Activated CD8-positive, alpha-beta T cell treated with anti-CD3 and anti-CD28 coated beads for 36 hours (primary cell): ENCODE results near the gene ALMS1. TPM values are rescaled to one million over a fixed set of nuclear protein-coding genes. Genes with fewer than 3 reads are reported as not detected.

Source experiments
- ATAC-seq: fragments of 200-7000 bp; cut with Tn5 transposase; one replicate; pipeline ENCODE4 v1.10.0; 2021; ENCODE audit warnings: mild to moderate bottlenecking, moderate library complexity
- CTCF ChIA-PET: fragments of 350-600 bp; sonication (Branson Sonifier 250); formaldehyde crosslinking; loops from one replicate; lab custom pipeline; 2021; ENCODE audit warnings: antibody characterized with exemption; lab: Charles Lee
- POLR2A ChIA-PET: fragments of 350-600 bp; sonication (Branson Sonifier 250); formaldehyde crosslinking; loops from one replicate; lab custom pipeline; 2021; ENCODE audit warnings: antibody characterized with exemption; lab: Charles Lee
- DNase-seq: peaks from one replicate; pipeline ENCODE4 v3.0.0-alpha.2; 2020
- H3K27ac Mint-ChIP-seq: one replicate; pipeline ENCODE4 v1.8.0; 2021; ENCODE audit warnings: mild to moderate bottlenecking, mixed read lengths
- H3K27me3 Mint-ChIP-seq: one replicate; pipeline ENCODE4 v1.8.0; 2021; ENCODE audit warnings: mixed read lengths
- H3K36me3 Mint-ChIP-seq: one replicate; pipeline ENCODE4 v1.8.0; 2021; ENCODE audit warnings: low read depth, mixed read lengths
- H3K4me1 Mint-ChIP-seq: one replicate; pipeline ENCODE4 v1.8.0; 2021; ENCODE audit warnings: low read depth, mixed read lengths
- H3K4me3 Mint-ChIP-seq: one replicate; pipeline ENCODE4 v1.8.0; 2021; ENCODE audit warnings: mild to moderate bottlenecking, moderate library complexity, mixed read lengths
- H3K9me3 Mint-ChIP-seq: one replicate; pipeline ENCODE4 v1.8.0; 2021; ENCODE audit warnings: mixed read lengths
- intact Hi-C: fragments of 100-400 bp; cut with micrococcal nuclease; formaldehyde crosslinking; loops from one replicate; pipeline ENCODE4 v1.10.0; 2022
- total RNA-seq, 2 experiments: library from RNA; stranded (reverse); gene quantifications; one replicate each; pipeline ENCODE4 v1.2.3, GENCODE V29; 2021
- TF ChIP-seq, protein P1 (sequence below): fragments of 200-600 bp; IDR thresholded peaks from one replicate; pipeline ENCODE4 v1.8.0; 2022; ENCODE audit warnings: antibody characterized with exemption, mild to moderate bottlenecking

Gene ALMS1
- total RNA-seq, 2 experiments from 2014 or later: 18.1 to 20.3 TPM

DNA sequence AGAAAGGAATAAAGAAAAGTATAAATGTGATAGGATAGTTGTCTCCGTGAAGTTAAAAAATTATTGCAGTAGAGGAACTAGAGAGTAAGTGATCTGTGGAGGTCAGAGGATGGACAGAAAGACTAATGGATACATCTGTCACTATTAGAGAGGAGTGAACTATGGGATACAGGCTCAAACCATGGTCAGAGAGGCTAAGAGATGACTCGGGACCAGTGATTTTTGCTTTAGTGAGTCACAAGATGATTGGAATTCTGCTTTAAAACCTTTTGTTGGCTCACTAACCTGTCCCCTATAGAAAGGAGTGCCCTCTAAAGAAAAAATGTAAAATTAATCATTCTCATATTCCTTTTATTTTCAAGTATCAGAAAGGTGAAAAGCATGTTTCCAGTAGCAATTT lies 30.3 kb downstream of the ALMS1 start:
- Mint-ChIP-seq H3K36me3 (peaks cover 5% of the 10 kb centered on the region), H3K4me1 (peaks cover 6% of the 10 kb centered on the region), H3K27ac (no peak overlapping the region), H3K27me3 (no peaks in the 10 kb centered on the region), H3K9me3 (no peaks in the 10 kb centered on the region), H3K4me3 (no peak overlapping the region)
- TF ChIP-seq, protein P1, sequence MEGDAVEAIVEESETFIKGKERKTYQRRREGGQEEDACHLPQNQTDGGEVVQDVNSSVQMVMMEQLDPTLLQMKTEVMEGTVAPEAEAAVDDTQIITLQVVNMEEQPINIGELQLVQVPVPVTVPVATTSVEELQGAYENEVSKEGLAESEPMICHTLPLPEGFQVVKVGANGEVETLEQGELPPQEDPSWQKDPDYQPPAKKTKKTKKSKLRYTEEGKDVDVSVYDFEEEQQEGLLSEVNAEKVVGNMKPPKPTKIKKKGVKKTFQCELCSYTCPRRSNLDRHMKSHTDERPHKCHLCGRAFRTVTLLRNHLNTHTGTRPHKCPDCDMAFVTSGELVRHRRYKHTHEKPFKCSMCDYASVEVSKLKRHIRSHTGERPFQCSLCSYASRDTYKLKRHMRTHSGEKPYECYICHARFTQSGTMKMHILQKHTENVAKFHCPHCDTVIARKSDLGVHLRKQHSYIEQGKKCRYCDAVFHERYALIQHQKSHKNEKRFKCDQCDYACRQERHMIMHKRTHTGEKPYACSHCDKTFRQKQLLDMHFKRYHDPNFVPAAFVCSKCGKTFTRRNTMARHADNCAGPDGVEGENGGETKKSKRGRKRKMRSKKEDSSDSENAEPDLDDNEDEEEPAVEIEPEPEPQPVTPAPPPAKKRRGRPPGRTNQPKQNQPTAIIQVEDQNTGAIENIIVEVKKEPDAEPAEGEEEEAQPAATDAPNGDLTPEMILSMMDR: no peak
- ChIA-PET POLR2A (no interaction called here), CTCF (no interaction called here)
- intact Hi-C loops: no loop called here
- ATAC-seq (no peak), DNase-seq (no peak)

DNA sequence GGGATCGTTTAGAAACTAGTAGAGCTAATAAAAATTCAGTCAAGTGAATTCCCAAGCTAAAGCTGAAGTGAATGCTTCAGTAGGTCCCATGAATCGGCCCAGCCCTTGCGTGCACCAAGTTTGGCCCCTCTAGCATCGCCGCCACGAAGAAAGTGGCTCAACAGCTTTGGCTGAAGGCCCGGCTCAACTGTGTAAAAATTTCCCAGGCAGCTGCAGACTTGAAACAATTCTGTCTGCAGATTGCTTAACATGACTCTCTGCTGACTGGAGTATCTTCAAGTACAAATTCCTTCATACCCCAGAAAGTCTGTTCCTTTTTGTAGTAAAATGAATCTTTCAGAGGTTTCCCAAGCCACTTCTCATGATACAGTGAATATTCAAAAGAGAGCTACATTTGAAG lies 32.7 kb downstream of the ALMS1 start:
- Mint-ChIP-seq H3K27me3 (no peaks in the 10 kb centered on the region), H3K9me3 (no peaks in the 10 kb centered on the region), H3K27ac (no peak overlapping the region), H3K4me1 (peaks cover 6% of the 10 kb centered on the region), H3K4me3 (no peak overlapping the region), H3K36me3 (peaks cover 7% of the 10 kb centered on the region)
- CTCF ChIA-PET: no interaction called here
- POLR2A ChIA-PET: interaction anchor here (1.0 kb wide), 1 partner anchor 34 kb away, joined by 4 read pairs; no protein-coding TSS in a partner anchor
- TF ChIP-seq, protein P1: no peak
- intact Hi-C loops: no loop called here
- no peak for DNase-seq
- ATAC-seq: no peak

DNA sequence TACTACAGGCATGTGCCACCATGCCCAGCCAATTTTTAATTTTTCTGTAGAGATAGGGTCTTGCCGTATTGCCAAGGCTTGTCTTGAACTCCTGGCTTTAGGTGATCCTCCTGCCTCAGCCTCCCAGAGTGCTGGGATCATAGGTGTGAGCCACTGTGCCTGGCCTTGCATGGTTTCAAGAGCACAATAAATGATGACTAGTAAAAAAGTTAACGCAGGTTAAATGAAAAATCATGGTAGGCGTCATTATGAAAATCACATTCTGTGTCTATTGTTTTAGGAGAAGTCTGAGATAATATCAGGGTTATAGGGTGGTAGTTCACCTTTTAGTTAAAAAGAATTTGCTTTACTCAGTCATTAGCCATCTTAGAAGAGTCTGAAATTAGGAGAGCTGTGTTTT lies 38.3 kb downstream of the ALMS1 start:
- no peaks in the 10 kb centered on the region for H3K4me1 Mint-ChIP-seq
- peaks cover 22% of the 10 kb centered on the region for H3K36me3 Mint-ChIP-seq
- H3K27me3 Mint-ChIP-seq: no peaks in the 10 kb centered on the region
- POLR2A ChIA-PET: no interaction called here
- DNase-seq (no peak), ATAC-seq (no peak)
- no peak overlapping the region for H3K27ac Mint-ChIP-seq
- H3K4me3 Mint-ChIP-seq: no peak overlapping the region
- CTCF ChIA-PET: no interaction called here
- intact Hi-C loops: no loop called here
- TF ChIP-seq, protein P1: no peak
- H3K9me3 Mint-ChIP-seq: no peaks in the 10 kb centered on the region

DNA sequence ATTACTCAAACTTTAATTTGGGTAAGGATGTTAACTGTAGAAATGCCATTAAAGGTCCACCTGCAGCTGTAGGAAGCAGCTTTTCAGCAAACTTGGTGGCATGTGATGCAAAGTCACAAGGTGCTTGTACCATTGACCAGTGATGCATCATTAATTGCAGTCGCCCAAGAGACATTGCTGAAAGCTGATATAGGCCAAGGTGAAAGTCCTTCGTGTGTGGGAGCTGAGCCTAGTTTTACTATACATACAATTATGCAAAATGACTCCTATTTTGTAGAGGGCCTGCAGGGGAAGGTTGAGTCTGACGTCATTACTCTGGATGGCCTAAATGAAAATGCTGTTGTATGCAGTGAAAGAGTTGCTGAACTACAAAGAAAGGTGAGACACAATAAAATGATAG lies 40.5 kb downstream of the ALMS1 start:
- H3K4me1 Mint-ChIP-seq: no peaks in the 10 kb centered on the region
- no peaks in the 10 kb centered on the region for H3K27me3 Mint-ChIP-seq
- H3K27ac Mint-ChIP-seq: no peak overlapping the region
- peaks cover 23% of the 10 kb centered on the region for H3K36me3 Mint-ChIP-seq
- TF ChIP-seq, protein P1: no peak
- ChIA-PET CTCF (interaction anchor here (0.9 kb wide), 1 partner anchor 14 kb away, joined by 3 read pairs; no protein-coding TSS in a partner anchor), POLR2A (no interaction called here)
- no peak overlapping the region for H3K4me3 Mint-ChIP-seq
- H3K9me3 Mint-ChIP-seq: no peaks in the 10 kb centered on the region
- DNase-seq: no peak
- intact Hi-C loops: no loop called here
- no peak for ATAC-seq

DNA sequence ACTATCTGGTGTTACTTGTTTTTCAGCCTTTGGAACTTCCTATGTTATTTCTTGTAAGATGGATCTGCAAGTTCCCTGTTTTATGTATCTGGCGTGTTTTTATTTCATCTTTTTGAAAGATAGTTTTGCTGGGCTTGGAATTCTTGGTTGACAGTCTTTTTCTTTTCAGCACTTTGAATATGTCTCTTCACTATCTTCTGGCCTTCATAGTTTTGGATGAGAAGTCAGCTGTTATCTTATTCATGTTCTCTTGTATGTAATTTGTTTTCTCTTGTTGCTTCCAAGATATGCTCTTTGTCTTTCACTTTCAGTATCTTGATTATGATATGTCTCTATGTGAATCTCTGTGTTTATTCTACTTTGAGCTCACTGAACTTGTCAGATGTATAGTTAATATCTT lies 50.4 kb downstream of the ALMS1 start:
- no peak overlapping the region for H3K4me3 Mint-ChIP-seq
- ATAC-seq (no peak), DNase-seq (no peak)
- TF ChIP-seq, protein P1: no peak
- peaks cover 16% of the 10 kb centered on the region for H3K36me3 Mint-ChIP-seq
- H3K9me3 Mint-ChIP-seq: no peaks in the 10 kb centered on the region
- POLR2A ChIA-PET: no interaction called here
- no peaks in the 10 kb centered on the region for H3K27me3 Mint-ChIP-seq
- intact Hi-C loops: no loop called here
- no peak overlapping the region for H3K27ac Mint-ChIP-seq
- CTCF ChIA-PET: no interaction called here
- H3K4me1 Mint-ChIP-seq: no peaks in the 10 kb centered on the region
